Activated CD4-positive, alpha-beta memory T cell treated with anti-CD3 and anti-CD28 coated beads for 36 hours (primary cell): Measurements from ENCODE around the gene GRK4. TPM values are rescaled to one million over a fixed set of nuclear protein-coding genes. Genes with fewer than 3 reads are reported as not detected.
A peak's percentile ranks its signal among the peaks of the same experiment; 100 is the strongest.

ENCODE experiments used
- CTCF ChIA-PET: fragments of 350-600 bp; sonication (Branson Sonifier 250); formaldehyde crosslinking; loops from one replicate; lab custom pipeline; 2021; ENCODE audit warnings: antibody characterized with exemption, inconsistent platforms; lab: Charles Lee
- POLR2A ChIA-PET: fragments of 350-600 bp; sonication (Branson Sonifier 250); formaldehyde crosslinking; loops from one replicate; lab custom pipeline; 2021; ENCODE audit warnings: antibody characterized with exemption; lab: Charles Lee
- DNase-seq: peaks from one replicate; pipeline ENCODE4 v3.0.0-alpha.2; 2020
- H3K27ac Mint-ChIP-seq: one replicate; pipeline ENCODE4 v1.8.0; 2021; ENCODE audit warnings: mixed read lengths
- H3K27me3 Mint-ChIP-seq: one replicate; pipeline ENCODE4 v1.8.0; 2021; ENCODE audit warnings: mixed read lengths
- H3K36me3 Mint-ChIP-seq: one replicate; pipeline ENCODE4 v1.8.0; 2021; ENCODE audit warnings: mixed read lengths
- H3K4me1 Mint-ChIP-seq: one replicate; pipeline ENCODE4 v1.8.0; 2021; ENCODE audit warnings: low read depth, mixed read lengths
- H3K4me3 Mint-ChIP-seq: one replicate; pipeline ENCODE4 v1.8.0; 2021; ENCODE audit warnings: mild to moderate bottlenecking, mixed read lengths
- H3K9me3 Mint-ChIP-seq: one replicate; pipeline ENCODE4 v1.8.0; 2021; ENCODE audit warnings: mixed read lengths
- intact Hi-C: fragments of 100-400 bp; cut with micrococcal nuclease; formaldehyde crosslinking; loops from one replicate; pipeline ENCODE4 v1.15.1; 2023
- total RNA-seq, 2 experiments: library from RNA; stranded (reverse); gene quantifications; one replicate each; pipeline ENCODE4 v1.2.3, GENCODE V29; 2021

Gene GRK4
- total RNA-seq, 2 experiments from 2014 or later: 2.3 to 3.0 TPM

DNA sequence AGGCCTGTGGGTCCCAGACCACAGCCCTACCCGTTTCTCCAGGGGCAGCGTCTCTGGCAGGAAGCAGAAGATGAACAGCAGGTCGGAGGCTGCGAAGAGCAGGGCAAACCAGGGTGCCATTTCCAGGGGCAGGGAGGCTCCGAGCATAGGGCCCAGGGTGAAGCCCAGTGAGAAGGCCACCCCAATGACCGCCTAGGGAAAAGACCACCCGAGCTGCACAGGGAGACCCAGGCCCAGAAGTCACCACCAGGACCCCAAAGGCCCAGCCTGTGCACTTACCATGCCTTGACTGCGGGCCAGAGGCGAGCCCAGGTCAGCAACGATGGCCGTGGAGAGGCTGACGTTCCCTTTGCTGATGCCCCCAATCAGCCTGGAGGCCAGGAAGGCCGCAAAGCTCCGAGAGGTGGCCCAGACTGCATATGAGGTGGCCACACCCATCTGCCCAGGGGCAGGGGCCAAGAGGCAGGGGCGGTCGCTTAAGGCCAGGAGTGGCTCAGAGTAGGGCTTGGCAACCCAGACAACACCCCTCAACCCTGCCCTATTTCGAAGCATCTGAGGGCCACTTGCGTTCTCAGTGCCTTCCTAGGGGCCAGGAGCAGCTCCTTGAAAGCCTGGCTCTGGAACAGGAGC, 30.9 kb upstream of the GRK4 start:
- POLR2A ChIA-PET: interaction anchor here (1.3 kb wide), 1 partner anchor 22 kb away, joined by 5 read pairs; no protein-coding TSS in a partner anchor
- peaks cover 58% of the 10 kb centered on the region for H3K36me3 Mint-ChIP-seq
- intact Hi-C loops: loop anchor here (10.0 kb wide), 1 partner anchor 688 kb away; the partner anchor contains the start of genes HAUS3 and POLN
- CTCF ChIA-PET: no interaction called here
- H3K4me3 Mint-ChIP-seq: peak overlapping the region; percentile 98
- H3K27me3 Mint-ChIP-seq: no peaks in the 10 kb centered on the region
- peak overlapping the region; percentile 94 for H3K27ac Mint-ChIP-seq
- no peaks in the 10 kb centered on the region for H3K9me3 Mint-ChIP-seq
- DNase-seq: peak; percentile 24
- peaks cover 31% of the 10 kb centered on the region for H3K4me1 Mint-ChIP-seq

DNA sequence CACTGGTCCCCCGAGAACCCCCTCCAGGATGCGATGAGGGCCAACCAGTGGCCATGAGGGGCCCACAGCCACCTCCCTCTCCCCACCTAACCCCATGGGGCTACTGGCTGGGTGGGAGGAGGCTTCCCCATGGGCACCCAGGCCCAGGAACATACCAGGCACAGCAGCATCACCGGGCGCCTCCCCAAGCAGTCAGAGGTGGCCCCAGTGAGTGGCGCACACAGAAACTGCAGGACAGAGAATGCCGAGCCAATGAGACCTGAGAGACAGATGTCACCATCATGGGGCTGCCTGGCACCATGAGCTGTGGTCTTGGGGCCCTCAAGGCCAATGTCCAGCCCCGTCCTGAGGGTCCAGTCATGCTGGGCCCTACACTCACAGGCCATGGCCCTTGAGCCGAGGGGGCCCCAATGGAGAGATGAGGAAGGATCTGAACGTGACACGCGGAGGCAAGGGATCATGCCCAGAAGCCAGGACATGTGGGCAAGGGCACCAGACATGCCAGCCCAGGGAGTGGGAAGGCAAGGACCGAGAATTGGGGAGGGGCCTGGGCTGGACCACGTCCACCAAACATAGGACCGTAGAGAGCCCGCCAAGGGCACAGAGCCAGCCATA, 30.3 kb upstream of the GRK4 start:
- peak; percentile 68 for DNase-seq
- intact Hi-C loops: loop anchor here (10.0 kb wide), 1 partner anchor 688 kb away; the partner anchor contains the start of genes HAUS3 and POLN
- H3K9me3 Mint-ChIP-seq: no peaks in the 10 kb centered on the region
- peaks cover 37% of the 10 kb centered on the region for H3K4me1 Mint-ChIP-seq
- CTCF ChIA-PET: no interaction called here
- peak overlapping the region; percentile 94 for H3K27ac Mint-ChIP-seq
- H3K36me3 Mint-ChIP-seq: peaks cover 58% of the 10 kb centered on the region
- H3K27me3 Mint-ChIP-seq: no peaks in the 10 kb centered on the region
- POLR2A ChIA-PET: interaction anchor here (1.3 kb wide), 1 partner anchor 21 kb away, joined by 5 read pairs; no protein-coding TSS in a partner anchor
- H3K4me3 Mint-ChIP-seq: peak overlapping the region; percentile 98

DNA sequence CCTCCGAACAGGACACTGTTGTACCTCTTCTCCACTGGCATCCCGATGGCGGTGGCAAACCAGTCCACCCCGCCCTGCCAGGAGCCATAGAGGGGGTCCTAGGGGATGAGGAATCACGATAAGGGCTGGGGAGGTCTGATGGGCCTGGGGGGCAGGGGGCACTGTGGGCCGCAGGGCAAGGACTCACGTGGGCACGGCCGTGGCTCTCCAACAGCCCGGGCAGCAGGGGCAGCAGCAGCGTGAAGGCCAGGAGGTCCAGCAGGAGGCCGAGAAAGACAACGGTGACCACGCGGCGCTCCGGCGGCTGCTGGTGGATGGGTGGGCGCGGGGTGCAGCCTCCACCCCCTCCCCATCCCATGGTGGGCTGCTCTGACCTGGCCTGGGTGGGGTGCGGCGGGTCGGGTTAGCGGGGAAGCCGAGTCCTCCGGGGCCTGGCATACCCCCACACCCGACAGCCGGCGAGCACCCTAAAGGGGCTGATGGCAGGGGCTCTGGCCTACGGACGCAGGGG, 29.8 kb upstream of the GRK4 start:
- Mint-ChIP-seq H3K27ac (peak overlapping the region; percentile 94), H3K27me3 (no peaks in the 10 kb centered on the region), H3K4me3 (peak overlapping the region; percentile 98), H3K36me3 (peaks cover 60% of the 10 kb centered on the region), H3K4me1 (peaks cover 38% of the 10 kb centered on the region), H3K9me3 (no peaks in the 10 kb centered on the region)
- intact Hi-C loops: loop anchor here (10.0 kb wide), 1 partner anchor 689 kb away; the partner anchor contains the start of genes HAUS3 and POLN
- ChIA-PET POLR2A (interaction anchor here (1.3 kb wide), 1 partner anchor 21 kb away, joined by 5 read pairs; no protein-coding TSS in a partner anchor), CTCF (no interaction called here)
- DNase-seq: peak; percentile 10

DNA sequence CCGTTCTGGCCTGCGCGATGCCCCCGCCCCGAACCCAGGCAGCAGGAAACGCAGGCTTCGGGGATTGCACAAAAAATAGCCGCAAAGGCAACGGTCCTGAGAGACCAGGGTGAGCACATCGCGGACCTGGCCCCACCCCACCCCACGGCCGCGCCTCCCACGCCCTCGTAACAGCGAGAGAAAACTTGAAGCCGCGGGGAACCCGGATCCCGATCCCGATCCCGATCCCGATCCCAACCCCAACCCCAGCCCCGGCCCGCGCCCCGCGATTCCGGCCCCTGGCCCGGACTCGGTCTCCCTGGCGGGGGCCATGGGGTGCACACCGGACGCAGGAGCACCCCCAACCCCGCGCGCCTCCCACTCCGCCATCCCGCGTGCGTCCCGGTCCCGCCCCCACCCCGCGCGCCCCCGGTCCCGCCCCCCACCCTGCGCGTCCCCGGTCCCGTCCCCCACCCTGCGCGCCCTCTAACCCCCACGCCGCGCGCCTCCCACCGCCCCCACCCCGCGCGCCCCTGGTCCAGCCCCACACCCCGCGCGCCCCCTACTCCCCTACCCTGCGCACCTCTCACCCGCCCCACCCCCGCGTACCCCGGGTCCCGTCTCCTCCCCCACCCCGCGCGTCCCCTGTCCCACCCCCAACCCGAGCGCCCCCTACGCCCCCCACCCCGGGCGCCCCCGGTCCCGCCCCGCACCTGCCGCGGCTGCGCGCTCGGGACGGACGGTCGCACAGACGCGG, 29.1 kb upstream of the GRK4 start:
- H3K4me3 Mint-ChIP-seq: peak overlapping the region; percentile 98
- POLR2A ChIA-PET: interaction anchor here (0.6 to 7.5 kb wide), 6 partner anchors 18 to 398 kb away, joined by 3 to 144 read pairs (median 34); partner anchors contain the start of genes FAM193A, GRK4 and NOP14
- no peaks in the 10 kb centered on the region for H3K27me3 Mint-ChIP-seq
- peaks cover 44% of the 10 kb centered on the region for H3K4me1 Mint-ChIP-seq
- intact Hi-C loops: loop anchor here (10.0 kb wide), 1 partner anchor 689 kb away; the partner anchor contains the start of genes HAUS3 and POLN
- H3K27ac Mint-ChIP-seq: peak overlapping the region; percentile 95
- no peaks in the 10 kb centered on the region for H3K9me3 Mint-ChIP-seq
- peaks cover 61% of the 10 kb centered on the region for H3K36me3 Mint-ChIP-seq
- CTCF ChIA-PET: interaction anchor here (0.9 to 8.1 kb wide), 3 partner anchors 19 to 188 kb away, joined by 3 to 103 read pairs (median 20); partner anchors contain the start of genes GRK4 and NOP14
- peak; percentile 57 for DNase-seq

DNA sequence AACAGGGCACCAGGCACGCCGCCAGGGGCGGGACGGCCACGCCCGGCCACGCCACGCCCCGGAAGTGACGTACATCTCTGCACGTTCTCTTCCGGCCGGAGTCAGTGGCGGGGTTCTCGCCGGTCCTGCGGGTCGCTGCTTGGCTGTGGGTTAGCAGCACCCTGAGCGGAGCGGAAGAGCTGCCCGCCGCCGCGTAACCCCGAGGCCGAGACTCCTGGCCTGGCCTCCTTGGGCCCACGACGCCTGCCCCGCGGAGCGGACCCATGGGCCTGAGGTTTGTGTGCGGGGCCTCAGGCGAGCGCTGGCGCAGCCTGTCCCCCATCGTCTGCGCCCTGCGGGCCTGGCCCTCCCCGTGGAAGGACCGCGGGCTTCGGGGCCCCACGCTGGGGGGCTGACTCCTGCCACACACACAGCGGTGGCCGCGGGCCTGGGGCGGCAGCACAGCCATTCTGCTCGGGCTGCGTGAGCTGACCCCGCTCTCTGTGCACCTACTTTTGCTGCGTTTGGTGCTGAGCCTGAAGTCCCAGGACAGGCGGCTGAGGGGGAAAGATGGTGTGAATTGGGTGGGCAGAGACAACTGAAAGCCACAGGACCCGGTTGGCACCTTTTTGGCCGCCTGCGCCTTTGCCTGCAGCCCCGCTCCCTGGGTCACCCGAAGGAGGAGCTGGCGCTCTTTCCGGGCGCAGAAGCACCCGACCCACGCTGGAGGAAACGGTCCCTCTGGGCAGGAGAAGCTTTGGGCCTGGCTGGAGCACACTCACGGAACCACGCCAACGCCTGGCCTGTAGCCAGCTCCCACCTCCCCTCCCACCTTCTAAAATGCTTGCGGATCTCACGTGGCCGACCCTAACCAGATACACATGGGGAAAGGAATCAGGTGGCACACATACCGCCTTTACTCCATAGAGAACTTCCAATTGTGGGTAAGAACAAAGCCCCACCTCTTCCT, 28.3 kb upstream of the GRK4 start:
- H3K27ac Mint-ChIP-seq: peak overlapping the region; percentile 95
- peak; percentile 97 for DNase-seq
- intact Hi-C loops: loop anchor here (5.0 to 10.0 kb wide), 2 partner anchors 398 to 690 kb away; partner anchors contain the start of genes FAM193A, HAUS3 and POLN
- peak overlapping the region; percentile 93 for H3K4me3 Mint-ChIP-seq
- POLR2A ChIA-PET: interaction anchor here (0.6 to 7.5 kb wide), 17 partner anchors 17 to 693 kb away, joined by 3 to 144 read pairs (median 5); partner anchors contain the start of genes FAM193A, GRK4, NOP14 and RNF4
- peaks cover 67% of the 10 kb centered on the region for H3K36me3 Mint-ChIP-seq
- H3K9me3 Mint-ChIP-seq: no peaks in the 10 kb centered on the region
- CTCF ChIA-PET: interaction anchor here (0.8 to 8.1 kb wide), 8 partner anchors 9 to 189 kb away, joined by 3 to 103 read pairs (median 6); partner anchors contain the start of genes GRK4 and NOP14
- peaks cover 53% of the 10 kb centered on the region for H3K4me1 Mint-ChIP-seq
- no peaks in the 10 kb centered on the region for H3K27me3 Mint-ChIP-seq

DNA sequence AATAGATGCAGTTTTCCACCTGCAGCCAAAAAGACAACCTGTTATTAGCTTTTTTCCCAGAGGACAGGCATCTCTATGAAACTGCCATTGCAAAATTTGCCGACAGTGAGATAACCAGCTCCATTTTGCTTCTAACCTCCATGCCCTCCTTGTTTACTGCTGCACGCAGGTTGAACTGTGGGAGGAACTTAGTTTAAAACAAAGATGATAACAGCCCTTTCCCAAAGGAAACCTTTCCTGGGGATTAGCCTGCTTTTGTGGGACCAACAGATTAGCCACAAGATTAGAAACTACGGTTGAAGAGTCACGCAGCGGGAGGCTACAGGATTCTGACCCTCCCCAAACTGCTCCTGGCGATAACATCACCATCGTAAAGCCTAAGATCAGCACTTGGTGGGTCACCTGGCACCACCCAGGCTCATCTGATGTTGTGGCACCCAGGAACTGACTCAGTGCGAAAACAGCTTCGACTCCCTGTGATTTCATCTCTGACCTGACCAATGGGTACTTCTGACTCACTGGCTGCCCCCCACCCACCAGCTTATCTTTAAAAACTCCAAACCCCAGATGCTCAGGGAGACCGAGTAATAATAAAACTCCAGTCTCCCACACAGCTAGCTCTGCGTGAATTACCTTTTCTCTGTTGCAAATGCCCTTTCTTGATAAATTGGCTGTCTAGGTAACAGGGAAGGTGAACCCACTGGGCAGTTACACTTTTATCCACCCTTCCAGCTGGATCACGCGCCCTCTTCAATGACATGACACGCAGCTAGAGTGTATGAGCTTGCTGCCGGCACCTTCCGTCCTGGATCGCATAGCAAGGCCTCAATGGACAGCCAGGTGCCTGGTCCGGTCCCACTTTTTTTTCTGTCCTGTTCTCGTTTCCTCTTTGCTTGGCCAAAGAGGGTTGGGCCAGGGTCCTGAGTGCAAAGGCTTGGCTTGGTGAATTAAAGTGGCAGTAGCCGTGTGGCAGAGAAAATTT, 27.3 kb upstream of the GRK4 start:
- no peaks in the 10 kb centered on the region for H3K9me3 Mint-ChIP-seq
- peaks cover 59% of the 10 kb centered on the region for H3K4me1 Mint-ChIP-seq

DNA sequence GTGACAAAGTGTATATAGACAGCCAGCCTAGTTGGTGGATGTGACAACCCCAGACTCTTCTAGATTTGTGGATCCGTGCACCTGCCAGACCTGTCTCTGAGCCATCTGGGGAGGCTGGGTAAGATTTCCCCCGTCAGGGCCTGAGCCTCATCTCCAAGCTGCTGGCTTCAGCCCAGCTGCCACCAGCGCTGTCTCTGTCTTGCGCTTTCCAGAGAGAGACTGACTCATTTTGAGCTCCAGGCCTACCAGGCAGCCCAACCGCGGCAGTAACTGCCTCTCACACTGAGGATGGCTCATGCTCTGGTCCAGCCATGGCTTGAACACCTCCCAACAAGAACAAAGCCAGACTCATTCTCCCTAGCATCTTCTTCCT, 26.6 kb upstream of the GRK4 start:
- DNase-seq: peak; percentile 91
- CTCF ChIA-PET: interaction anchor here (1.0 to 8.1 kb wide), 8 partner anchors 8 to 518 kb away, joined by 3 to 103 read pairs (median 5); partner anchors contain the start of genes CFAP99, GRK4 and NOP14
- H3K9me3 Mint-ChIP-seq: no peaks in the 10 kb centered on the region
- H3K4me1 Mint-ChIP-seq: peaks cover 56% of the 10 kb centered on the region
- intact Hi-C loops: loop anchor here (1.0 to 10.0 kb wide), 8 partner anchors 18 to 692 kb away; partner anchors contain the start of genes FAM193A, HAUS3 and POLN
- H3K36me3 Mint-ChIP-seq: peaks cover 73% of the 10 kb centered on the region
- peak overlapping the region; percentile 93 for H3K4me3 Mint-ChIP-seq
- H3K27me3 Mint-ChIP-seq: no peaks in the 10 kb centered on the region
- peak overlapping the region; percentile 95 for H3K27ac Mint-ChIP-seq
- POLR2A ChIA-PET: interaction anchor here (1.3 to 7.5 kb wide), 11 partner anchors 9 to 190 kb away, joined by 3 to 144 read pairs (median 7); partner anchors contain the start of genes GRK4 and NOP14

More for the DNA sequence above, 27.3 kb upstream of the GRK4 start:
- ChIA-PET POLR2A (interaction anchor here (0.7 to 7.5 kb wide), 19 partner anchors 9 to 694 kb away, joined by 3 to 144 read pairs (median 5); partner anchors contain the start of genes GRK4, NOP14 and RNF4), CTCF (interaction anchor here (0.8 to 8.1 kb wide), 11 partner anchors 8 to 517 kb away, joined by 3 to 103 read pairs (median 3); partner anchors contain the start of genes CFAP99, GRK4 and NOP14)
- peak overlapping the region; percentile 93 for H3K4me3 Mint-ChIP-seq
- peak overlapping the region; percentile 95 for H3K27ac Mint-ChIP-seq
- peaks cover 72% of the 10 kb centered on the region for H3K36me3 Mint-ChIP-seq
- no peaks in the 10 kb centered on the region for H3K27me3 Mint-ChIP-seq
- intact Hi-C loops: loop anchor here (1.0 to 10.0 kb wide), 8 partner anchors 18 to 691 kb away; partner anchors contain the start of genes FAM193A, HAUS3 and POLN
- peak; percentile 94 for DNase-seq

DNA sequence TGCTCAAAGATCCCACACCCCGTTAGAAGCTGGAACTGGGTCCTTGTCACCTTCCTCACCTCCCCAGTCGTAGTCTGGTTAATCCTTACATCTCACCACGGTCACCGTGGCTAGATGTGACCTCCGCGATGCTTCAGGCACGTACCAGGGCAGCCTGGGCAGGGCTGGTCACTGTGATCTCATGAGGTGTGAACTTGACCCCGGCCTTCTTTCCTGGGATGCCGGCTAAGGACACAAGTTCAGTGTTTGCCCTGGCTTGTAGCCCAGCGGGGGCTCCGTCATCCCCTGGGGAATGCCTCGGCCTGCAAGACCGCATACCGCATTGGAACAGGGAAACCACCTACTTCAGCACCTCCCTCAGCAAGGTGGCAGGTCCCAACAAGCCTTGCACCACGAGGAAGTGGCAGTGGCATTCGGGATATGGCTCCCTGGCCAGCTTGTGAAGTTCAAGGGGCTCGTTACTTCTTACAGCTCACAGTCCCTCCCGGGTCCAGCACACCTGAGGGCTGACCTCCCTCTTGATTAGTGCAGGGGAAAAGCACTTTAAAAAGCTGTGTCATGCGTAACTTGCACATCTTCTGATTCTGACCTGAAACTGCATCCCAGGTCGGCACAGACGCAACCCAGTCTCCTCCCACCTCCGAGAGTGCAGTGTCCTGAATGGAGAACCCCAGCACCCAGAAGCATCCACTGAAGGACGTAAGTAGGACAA, 26.1 kb upstream of the GRK4 start:
- POLR2A ChIA-PET: interaction anchor here (1.3 to 7.5 kb wide), 8 partner anchors 8 to 191 kb away, joined by 3 to 144 read pairs (median 16); partner anchors contain the start of genes GRK4 and NOP14
- H3K9me3 Mint-ChIP-seq: no peaks in the 10 kb centered on the region
- intact Hi-C loops: loop anchor here (2.0 to 10.0 kb wide), 3 partner anchors 93 to 693 kb away; partner anchors contain the start of genes FAM193A, HAUS3 and POLN
- DNase-seq: peak; percentile 72
- peak overlapping the region; percentile 95 for H3K27ac Mint-ChIP-seq
- H3K4me3 Mint-ChIP-seq: peak overlapping the region; percentile 93
- H3K36me3 Mint-ChIP-seq: peaks cover 72% of the 10 kb centered on the region
- peaks cover 55% of the 10 kb centered on the region for H3K4me1 Mint-ChIP-seq
- CTCF ChIA-PET: interaction anchor here (1.0 to 8.1 kb wide), 7 partner anchors 8 to 518 kb away, joined by 3 to 103 read pairs (median 3); partner anchors contain the start of genes CFAP99, GRK4 and NOP14
- H3K27me3 Mint-ChIP-seq: no peaks in the 10 kb centered on the region
